Mucosa of stomach (tissue), 1 donor: ENCODE measurements around the gene EMC1.

Experiments
- H3K27me3 ChIP-seq: one replicate; pipeline ENCODE4 v1.7.0; 2013; ENCODE audit warnings: mild to moderate bottlenecking, low read length; ENCODE audit not compliant: control insufficient read depth, insufficient read depth
- H3K36me3 ChIP-seq: one replicate; pipeline ENCODE4 v1.7.0; 2013; ENCODE audit warnings: low read length; ENCODE audit not compliant: control insufficient read depth, insufficient read depth
- H3K4me1 ChIP-seq: one replicate; pipeline ENCODE4 v1.7.0; 2013; ENCODE audit warnings: mild to moderate bottlenecking, low read length; ENCODE audit not compliant: control insufficient read depth, insufficient read depth
- H3K4me3 ChIP-seq: one replicate; pipeline ENCODE4 v1.7.0; 2013; ENCODE audit warnings: low read length
- H3K9ac ChIP-seq: one replicate; pipeline ENCODE4 v1.7.0; 2013; ENCODE audit warnings: mild to moderate bottlenecking, low read length, moderate library complexity
- H3K9me3 ChIP-seq: one replicate; pipeline ENCODE4 v1.7.0; 2013; ENCODE audit warnings: mild to moderate bottlenecking, low read length, moderate library complexity; ENCODE audit not compliant: control insufficient read depth
- donor health status: Pancreatic carcinoma.

The EMC1 gene

DNA sequence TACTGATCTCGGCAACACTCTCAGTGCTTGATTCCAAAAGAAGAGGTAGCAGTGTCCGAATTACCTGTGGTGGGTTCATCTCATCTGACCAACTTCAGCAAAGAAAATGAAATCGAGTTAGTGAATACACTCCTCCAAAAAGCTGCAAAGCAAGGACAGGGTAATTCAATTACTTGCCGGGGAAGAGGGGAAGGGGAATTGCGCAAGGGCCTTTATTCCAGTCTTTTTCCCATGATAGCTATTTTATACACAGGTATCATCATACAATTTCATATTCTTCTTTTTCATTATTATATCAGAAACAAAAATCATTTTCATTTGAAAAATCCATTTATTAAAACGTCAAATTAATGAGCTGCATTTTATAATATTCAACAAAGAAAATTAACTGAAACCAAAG lies 84.2 kb downstream of the EMC1 start:
- no peaks in the 10 kb centered on the region for H3K4me1 ChIP-seq
- no peaks in the 10 kb centered on the region for H3K9me3 ChIP-seq
- H3K36me3 ChIP-seq, result no peaks in the 10 kb centered on the region
- no peaks in the 10 kb centered on the region for H3K27me3 ChIP-seq
- H3K4me3 ChIP-seq, result no peak overlapping the region
- H3K9ac ChIP-seq, result no peak overlapping the region

DNA sequence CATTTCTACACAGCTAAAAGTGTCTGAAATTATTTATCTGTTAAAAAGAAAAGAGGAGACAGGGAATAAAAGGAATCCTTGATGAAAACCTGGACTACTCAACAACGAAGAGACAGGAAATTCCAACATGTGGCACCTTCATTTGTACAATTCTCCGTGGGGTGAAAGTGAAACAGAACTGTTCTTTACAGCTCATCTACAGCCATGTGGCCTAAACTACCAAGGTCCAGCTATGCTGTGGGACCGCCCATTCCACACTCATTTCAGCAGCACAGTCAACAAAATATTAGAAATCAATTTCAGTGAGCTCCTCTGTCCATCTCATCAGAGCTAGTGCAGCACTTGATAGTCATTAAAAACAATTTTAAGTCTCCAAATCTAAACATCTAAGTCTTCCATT lies 85.3 kb downstream of the EMC1 start:
- H3K4me1 ChIP-seq, result no peaks in the 10 kb centered on the region
- H3K9me3 ChIP-seq, result no peaks in the 10 kb centered on the region
- H3K27me3 ChIP-seq, result no peaks in the 10 kb centered on the region
- H3K4me3 ChIP-seq, result no peak overlapping the region
- H3K36me3 ChIP-seq, result peaks cover 3% of the 10 kb centered on the region
- H3K9ac ChIP-seq, result no peak overlapping the region
